Mucosa of descending colon (tissue), 3 donors: ENCODE data around the gene TMPRSS11B. TPM values are rescaled to one million over a fixed set of nuclear protein-coding genes. Genes with fewer than 3 reads are reported as not detected.
"Not testable (repeated sequence)": the region's sequence is repeated elsewhere in the genome, so short reads cannot be mapped to it uniquely, and the experiment has no call there.

Experiments used
- ATAC-seq: fragments of 200-7000 bp; cut with Tn5 transposase; one replicate; pipeline ENCODE4 v1.9.1; 2020; ENCODE audit warnings: mild to moderate bottlenecking, moderate library complexity
- DNase-seq, 3 donors: peaks; one replicate each; pipeline ENCODE4 v3.0.0-alpha.2; 2020
- H3K36me3 ChIP-seq: fragments of 200-600 bp; one replicate; pipeline ENCODE4 v1.8.0; 2021; ENCODE audit warnings: low read depth, mild to moderate bottlenecking
- H3K4me1 ChIP-seq: fragments of 200-600 bp; one replicate; pipeline ENCODE4 v1.8.0; 2021; ENCODE audit warnings: low read depth, mild to moderate bottlenecking
- H3K4me3 ChIP-seq: fragments of 200-600 bp; one replicate; pipeline ENCODE4 v1.8.0; 2021; ENCODE audit warnings: mild to moderate bottlenecking
- H3K9me3 ChIP-seq: fragments of 200-600 bp; one replicate; pipeline ENCODE4 v1.8.0; 2021; ENCODE audit warnings: mild to moderate bottlenecking
- intact Hi-C, 2 donors: fragments of 100-400 bp; cut with DNase I in 1 of 2; cut with micrococcal nuclease in 1 of 2; formaldehyde crosslinking; loops; one replicate each; pipeline versions ENCODE4 v1.11.0 to v1.11.1; 2022; cut with DNase I, micrococcal nuclease
- total RNA-seq, 3 donors: library from RNA; stranded (reverse); fragmentation: NEBNext Ultra II Directional in 2 of 3; extraction: Animal tissue kit (Norgen Biotek cat#: 25700) in 2 of 3; gene quantifications; one replicate each; pipeline versions ENCODE4 v1.2.1 to v1.2.4, GENCODE V29; 2021 to 2023
- TF ChIP-seq, protein P1 (sequence below): fragments of 200-600 bp; IDR thresholded peaks from one replicate; pipeline ENCODE4 v1.8.0; 2022; ENCODE audit warnings: antibody characterized with exemption, mild to moderate bottlenecking
- donor health status: DM: no; HTN: no; CAD: no; lungs with moderate emphysema.
- donor health status: DM: no; HTN: no; CAD: no.
- donor health status: DM: no; HTN: yes; CAD: no.

Gene TMPRSS11B
- total RNA-seq, 3 donors from 2014 or later = not detected

DNA sequence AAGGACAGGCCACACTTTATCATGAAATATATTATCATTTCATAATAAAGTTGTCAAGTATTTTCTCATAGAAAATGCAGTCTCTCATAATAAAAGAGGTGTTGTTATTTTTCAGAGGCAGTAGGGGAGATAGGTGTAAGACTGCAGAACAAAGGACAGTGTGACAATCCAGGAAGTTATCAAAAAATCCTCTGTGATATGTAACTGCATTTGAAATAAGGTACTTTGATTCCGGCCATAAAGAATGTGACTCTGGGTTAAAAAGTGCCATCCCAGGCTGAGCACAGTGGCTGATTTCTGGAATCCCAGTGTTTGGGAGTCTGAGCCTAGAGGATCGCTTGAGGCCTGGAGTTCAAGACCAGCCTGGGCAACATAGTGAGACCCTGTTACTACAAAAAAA, 37.6 kb upstream of the TMPRSS11B start:
- intact Hi-C loops = no loop called here
- DNase-seq (no peak), ATAC-seq (peak; percentile 81)
- TF ChIP-seq, protein P1, sequence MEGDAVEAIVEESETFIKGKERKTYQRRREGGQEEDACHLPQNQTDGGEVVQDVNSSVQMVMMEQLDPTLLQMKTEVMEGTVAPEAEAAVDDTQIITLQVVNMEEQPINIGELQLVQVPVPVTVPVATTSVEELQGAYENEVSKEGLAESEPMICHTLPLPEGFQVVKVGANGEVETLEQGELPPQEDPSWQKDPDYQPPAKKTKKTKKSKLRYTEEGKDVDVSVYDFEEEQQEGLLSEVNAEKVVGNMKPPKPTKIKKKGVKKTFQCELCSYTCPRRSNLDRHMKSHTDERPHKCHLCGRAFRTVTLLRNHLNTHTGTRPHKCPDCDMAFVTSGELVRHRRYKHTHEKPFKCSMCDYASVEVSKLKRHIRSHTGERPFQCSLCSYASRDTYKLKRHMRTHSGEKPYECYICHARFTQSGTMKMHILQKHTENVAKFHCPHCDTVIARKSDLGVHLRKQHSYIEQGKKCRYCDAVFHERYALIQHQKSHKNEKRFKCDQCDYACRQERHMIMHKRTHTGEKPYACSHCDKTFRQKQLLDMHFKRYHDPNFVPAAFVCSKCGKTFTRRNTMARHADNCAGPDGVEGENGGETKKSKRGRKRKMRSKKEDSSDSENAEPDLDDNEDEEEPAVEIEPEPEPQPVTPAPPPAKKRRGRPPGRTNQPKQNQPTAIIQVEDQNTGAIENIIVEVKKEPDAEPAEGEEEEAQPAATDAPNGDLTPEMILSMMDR = no peak
- peaks cover 13% of the 10 kb centered on the region for H3K4me1 ChIP-seq
- H3K9me3 ChIP-seq = no peaks in the 10 kb centered on the region
- H3K36me3 ChIP-seq = no peaks in the 10 kb centered on the region
- H3K4me3 ChIP-seq = no peak overlapping the region

DNA sequence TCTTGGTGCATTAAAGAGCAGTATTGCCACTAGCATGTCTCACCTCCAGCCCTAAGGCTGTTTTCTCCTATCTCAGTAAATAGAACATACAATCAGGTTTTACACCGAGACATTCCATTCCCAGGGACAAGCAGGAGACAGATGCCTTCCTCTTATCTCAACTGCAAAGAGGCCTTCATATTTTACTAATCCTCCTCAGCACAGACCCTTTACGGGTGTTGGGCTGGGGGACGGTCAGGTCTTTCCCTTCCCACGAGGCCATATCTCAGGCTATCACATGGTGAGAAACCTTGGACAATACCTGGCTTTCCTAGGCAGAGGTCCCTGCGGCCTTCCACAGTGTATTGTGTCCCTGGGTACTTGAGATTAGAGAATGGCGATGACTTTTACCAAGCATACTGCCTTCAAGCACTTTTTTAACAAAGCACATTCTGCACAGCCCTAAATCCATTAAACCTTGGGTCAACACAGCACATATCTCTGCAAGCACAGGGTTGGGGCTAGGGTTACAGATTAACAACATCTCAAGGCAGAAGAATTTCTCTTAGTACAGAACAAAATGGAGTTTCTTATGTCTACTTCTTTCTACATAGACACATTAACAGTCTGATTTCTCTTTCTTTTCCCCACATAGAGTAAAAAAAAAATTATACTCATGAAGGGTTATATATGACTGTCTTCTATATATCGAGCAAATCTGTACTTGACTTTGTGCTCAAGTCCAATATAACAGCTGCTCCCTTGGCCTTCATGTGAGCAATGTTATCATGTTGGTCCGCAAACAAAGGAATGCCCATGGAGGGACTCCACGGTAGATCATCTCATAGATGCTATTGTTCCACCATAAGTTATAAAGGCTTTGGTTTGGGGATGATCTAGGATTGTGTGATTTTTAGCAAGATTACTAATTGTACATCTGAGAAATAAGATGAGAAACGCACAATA, 36.6 kb upstream of the TMPRSS11B start:
- H3K4me3 ChIP-seq, H3K36me3 ChIP-seq, intact Hi-C loops, DNase-seq, H3K9me3 ChIP-seq: not testable (repeated sequence)
- peak; percentile 45 for ATAC-seq
- peaks cover 13% of the 10 kb centered on the region for H3K4me1 ChIP-seq

DNA sequence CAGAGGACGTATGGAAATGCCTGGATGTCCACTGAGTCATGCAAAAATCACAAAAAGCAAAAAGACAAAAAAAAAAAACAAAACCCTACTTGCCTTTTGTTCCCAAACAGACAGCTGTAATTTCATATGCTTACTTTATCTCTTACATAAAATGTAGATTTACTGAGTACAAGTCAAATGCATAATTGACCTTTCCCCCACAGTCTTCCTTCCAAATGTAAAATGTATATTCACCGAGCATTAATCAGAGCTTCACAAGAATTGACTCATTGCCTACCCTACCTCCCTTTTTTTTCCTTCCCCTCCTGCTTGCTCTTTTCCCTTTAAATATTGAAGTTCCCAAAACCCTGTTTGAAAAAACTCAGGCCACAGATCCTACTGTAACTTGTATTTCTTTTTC, 32.5 kb upstream of the TMPRSS11B start:
- Histone ChIP-seq H3K4me1 (peaks cover 10% of the 10 kb centered on the region), H3K36me3 (no peaks in the 10 kb centered on the region), H3K9me3 (no peaks in the 10 kb centered on the region), H3K4me3 (no peak overlapping the region)
- no peak for ATAC-seq
- no peak for DNase-seq
- TF ChIP-seq, protein P1 = no peak
- intact Hi-C loops = no loop called here

DNA sequence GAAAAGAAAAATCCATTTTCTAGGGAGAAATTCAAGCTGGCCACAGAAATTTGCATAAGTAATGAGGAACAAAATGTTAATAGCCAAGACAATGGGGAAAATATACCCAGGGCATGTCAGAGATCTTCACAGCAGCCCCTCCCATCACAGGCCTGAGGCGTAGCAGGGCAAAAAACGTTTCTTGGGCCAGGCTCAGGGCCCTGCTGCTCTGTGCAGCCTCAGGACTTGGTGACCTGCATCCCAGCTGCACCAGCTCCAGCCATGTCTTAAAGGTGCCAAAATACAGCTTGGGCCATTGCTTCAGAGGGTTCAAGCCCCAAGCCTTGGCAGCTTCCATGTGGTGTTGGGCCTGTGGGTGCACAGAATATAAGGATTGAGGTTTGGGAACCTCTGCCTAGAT, 32.1 kb upstream of the TMPRSS11B start:
- ATAC-seq = no peak

DNA sequence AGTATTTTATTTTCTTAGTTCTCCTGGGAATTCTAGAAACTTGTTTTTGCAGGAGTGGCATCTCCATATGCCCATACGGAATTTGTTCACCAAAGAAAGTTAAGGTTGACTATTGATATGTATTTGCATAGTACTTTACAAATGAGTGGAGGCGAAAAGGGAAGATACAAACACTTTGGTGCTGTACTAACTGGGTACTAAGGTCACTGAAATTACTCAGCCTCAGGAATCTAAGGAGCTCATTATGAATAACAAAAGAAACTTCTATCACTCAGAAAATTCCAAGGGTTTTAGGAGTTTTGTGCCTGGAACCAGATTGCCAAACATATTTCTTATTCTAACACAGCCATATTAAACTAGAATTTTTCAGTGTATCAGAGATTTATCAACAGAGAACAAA, 27.4 kb upstream of the TMPRSS11B start:
- intact Hi-C loops = loop anchor here (5.0 kb wide), 1 partner anchor 104 kb away; no protein-coding TSS in a partner anchor
- no peaks in the 10 kb centered on the region for H3K36me3 ChIP-seq
- TF ChIP-seq, protein P1 = no peak
- no peak for ATAC-seq
- no peaks in the 10 kb centered on the region for H3K4me1 ChIP-seq
- H3K9me3 ChIP-seq = no peaks in the 10 kb centered on the region
- no peak overlapping the region for H3K4me3 ChIP-seq
- no peak for DNase-seq

More for the DNA sequence above, 32.1 kb upstream of the TMPRSS11B start:
- no peaks in the 10 kb centered on the region for H3K9me3 ChIP-seq
- intact Hi-C loops = no loop called here
- no peaks in the 10 kb centered on the region for H3K36me3 ChIP-seq
- TF ChIP-seq, protein P1 = no peak
- H3K4me3 ChIP-seq = no peak overlapping the region
- H3K4me1 ChIP-seq = peaks cover 10% of the 10 kb centered on the region
- no peak for DNase-seq

DNA sequence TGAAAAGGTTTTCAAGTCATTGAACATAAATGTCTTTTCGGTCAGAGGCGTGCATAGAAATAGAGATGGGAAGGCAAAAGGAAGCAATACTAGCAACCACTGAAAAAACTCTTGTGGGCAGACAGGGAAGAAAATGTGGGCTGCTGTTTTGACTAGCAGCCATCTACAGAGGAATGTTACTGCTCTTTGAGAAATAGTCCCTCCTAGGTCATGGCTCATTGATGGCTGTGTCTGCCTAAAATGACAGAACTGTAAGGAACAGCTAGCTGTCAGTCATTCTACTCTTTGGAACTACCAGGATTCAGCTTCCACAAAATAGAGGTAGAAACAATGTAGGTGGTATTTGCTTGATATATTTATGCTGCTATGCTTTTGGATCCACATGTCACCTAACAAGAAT, 26.9 kb upstream of the TMPRSS11B start:
- ATAC-seq = no peak
- Histone ChIP-seq H3K36me3 (no peaks in the 10 kb centered on the region), H3K4me3 (no peak overlapping the region), H3K9me3 (no peaks in the 10 kb centered on the region), H3K4me1 (no peaks in the 10 kb centered on the region)
- TF ChIP-seq, protein P1 = no peak
- intact Hi-C loops = loop anchor here (5.0 kb wide), 1 partner anchor 105 kb away; no protein-coding TSS in a partner anchor
- DNase-seq = no peak
